GM08714 (cell line): ENCODE measurements around the gene GRK3.

ENCODE experiments used
- H3K4me3 ChIP-seq: fragments of 200-500 bp; sonication (Bioruptor generic); 2 replicates; pipeline ENCODE4 v1.5.1; 2014; ENCODE audit warnings: mild to moderate bottlenecking, low read length, inconsistent platforms
- ZNF274 ChIP-seq: IDR thresholded peaks from 2 replicates; pipeline ENCODE4 v1.6.1; 2012; ENCODE audit warnings: mild to moderate bottlenecking, low read depth, low read length

Gene GRK3

GRCh38 chr22:25626624-25626990, 62.1 kb downstream of the GRK3 start:
- no peak overlapping the region for H3K4me3 ChIP-seq
- no peak for TF ChIP-seq ZNF274

- no peak overlapping the region for H3K4me3 ChIP-seq
- TF ChIP-seq ZNF274, result no peak
These were observed 62.9 kb downstream of the GRK3 start for GRCh38 chr22:25627271-25627852.

GRCh38 chr22:25628494-25628893, 64.0 kb downstream of the GRK3 start:
- H3K4me3 ChIP-seq, result no peak overlapping the region
- no peak for TF ChIP-seq ZNF274

GRCh38 chr22:25629613-25630012, 65.1 kb downstream of the GRK3 start:
- no peak overlapping the region for H3K4me3 ChIP-seq
- no peak for TF ChIP-seq ZNF274

- H3K4me3 ChIP-seq, result no peak overlapping the region
- TF ChIP-seq ZNF274, result no peak
These were observed 66.0 kb downstream of the GRK3 start for GRCh38 chr22:25630447-25630846.

GRCh38 chr22:25636323-25636722, 71.8 kb downstream of the GRK3 start:
- TF ChIP-seq ZNF274, result no peak
- H3K4me3 ChIP-seq, result no peak overlapping the region

GRCh38 chr22:25637032-25637431, 72.6 kb downstream of the GRK3 start:
- no peak overlapping the region for H3K4me3 ChIP-seq

GRCh38 chr22:25637672-25638071, 73.2 kb downstream of the GRK3 start:
- TF ChIP-seq ZNF274, result no peak
- H3K4me3 ChIP-seq, result no peak overlapping the region

More at GRCh38 chr22:25637032-25637431, 72.6 kb downstream of the GRK3 start:
- TF ChIP-seq ZNF274, result no peak

GRCh38 chr22:25638638-25639037, 74.2 kb downstream of the GRK3 start:
- H3K4me3 ChIP-seq, result no peak overlapping the region
- no peak for TF ChIP-seq ZNF274

GRCh38 chr22:25641650-25642049, 77.2 kb downstream of the GRK3 start:
- H3K4me3 ChIP-seq, result no peak overlapping the region
- TF ChIP-seq ZNF274, result no peak

- H3K4me3 ChIP-seq, result no peak overlapping the region
- TF ChIP-seq ZNF274, result no peak
These were observed 78.9 kb downstream of the GRK3 start for GRCh38 chr22:25643232-25644000.

GRCh38 chr22:25644122-25644521, 79.6 kb downstream of the GRK3 start:
- H3K4me3 ChIP-seq, result no peak overlapping the region
- no peak for TF ChIP-seq ZNF274

GRCh38 chr22:25645266-25645665, 80.8 kb downstream of the GRK3 start:
- no peak for TF ChIP-seq ZNF274

GRCh38 chr22:25645964-25646363, 81.5 kb downstream of the GRK3 start:
- no peak for TF ChIP-seq ZNF274
- no peak overlapping the region for H3K4me3 ChIP-seq

More at GRCh38 chr22:25645266-25645665, 80.8 kb downstream of the GRK3 start:
- no peak overlapping the region for H3K4me3 ChIP-seq

GRCh38 chr22:25650833-25651232, 86.4 kb downstream of the GRK3 start:
- H3K4me3 ChIP-seq, result no peak overlapping the region
- no peak for TF ChIP-seq ZNF274
